PC-9 (cell line): ENCODE data around the gene ZNF486. TPM values are rescaled to one million over a fixed set of nuclear protein-coding genes. Genes with fewer than 3 reads are reported as not detected.

Experiments used
- BruUV-seq: library from RNA; stranded (reverse); fragments of 400-500 nt; replicated peaks from 2 replicates; lab custom pipeline; 2021; lab: Mats Ljungman, UMichigan
- CTCF ChIA-PET: fragments of 300-600 bp; sonication (Branson Sonifier 250); formaldehyde crosslinking; loops from one replicate; lab custom pipeline; 2022; ENCODE audit warnings: antibody characterized with exemption; lab: Charles Lee
- POLR2A ChIA-PET: fragments of 300-600 bp; sonication (Branson Sonifier 250); formaldehyde crosslinking; loops from one replicate; lab custom pipeline; 2022; ENCODE audit warnings: antibody characterized with exemption; ENCODE audit not compliant: unreplicated experiment; lab: Charles Lee
- DNase-seq, 2 experiments: peaks; one replicate each; pipeline versions ENCODE4 v3.0.0 to v3.0.0-alpha.2; 2015 to 2022; ENCODE audit warnings: mixed read lengths in 1 of 2
- H2AFZ ChIP-seq: fragments of 200-600 bp; sonication (generic); 2 replicates; pipeline ENCODE4 v1.8.1; 2017; ENCODE audit warnings: antibody characterized with exemption
- H3F3A ChIP-seq: fragments of 200-600 bp; sonication (generic); 2 replicates; pipeline ENCODE4 v1.8.1; 2017; ENCODE audit warnings: antibody characterized with exemption, mild to moderate bottlenecking, low read depth; ENCODE audit not compliant: insufficient read depth
- H3K27ac ChIP-seq: fragments of 200-600 bp; sonication (generic); 2 replicates; pipeline ENCODE4 v1.6.1; 2016; ENCODE audit warnings: mixed run types
- H3K27me3 ChIP-seq: fragments of 200-600 bp; sonication (generic); 2 replicates; pipeline ENCODE4 v1.6.1; 2016; ENCODE audit warnings: low read depth, mixed run types; ENCODE audit not compliant: insufficient read depth
- H3K36me3 ChIP-seq: fragments of 200-600 bp; sonication (generic); 2 replicates; pipeline ENCODE4 v1.6.1; 2016; ENCODE audit warnings: low read depth, mixed run types
- H3K4me1 ChIP-seq: fragments of 200-600 bp; sonication (generic); replicated peaks from 2 replicates; pipeline ENCODE4 v1.6.1; 2016; ENCODE audit warnings: mixed run types; ENCODE audit not compliant: insufficient read depth
- H3K4me2 ChIP-seq: fragments of 200-600 bp; sonication (generic); 2 replicates; pipeline ENCODE4 v1.6.1; 2017; ENCODE audit warnings: mixed run types
- H3K4me3 ChIP-seq: fragments of 200-600 bp; sonication (generic); 2 replicates; pipeline ENCODE4 v1.6.1; 2016; ENCODE audit warnings: mixed run types
- H3K79me2 ChIP-seq: fragments of 200-600 bp; sonication (generic); 2 replicates; pipeline ENCODE4 v1.6.1; 2017; ENCODE audit warnings: low read depth, mixed run types
- H3K9me2 ChIP-seq: fragments of 200-600 bp; sonication (generic); 2 replicates; pipeline ENCODE4 v1.8.1; 2017; ENCODE audit warnings: mild to moderate bottlenecking; ENCODE audit not compliant: insufficient read depth
- H3K9me3 ChIP-seq: fragments of 200-600 bp; sonication (generic); 2 replicates; pipeline ENCODE4 v1.8.1; 2016; ENCODE audit warnings: low read depth; ENCODE audit not compliant: insufficient read depth
- H4K20me1 ChIP-seq: fragments of 200-600 bp; sonication (generic); 2 replicates; pipeline ENCODE4 v1.8.1; 2017; ENCODE audit not compliant: insufficient read depth
- CTCF ChIP-seq: fragments of 200-600 bp; sonication (generic); conservative IDR thresholded peaks from 2 replicates; pipeline ENCODE4 v1.6.1; 2017; ENCODE audit warnings: mixed run types, antibody characterized with exemption, mild to moderate bottlenecking, moderate library complexity
- EZH2 ChIP-seq: fragments of 200-600 bp; sonication (generic); IDR thresholded peaks from 2 replicates; pipeline ENCODE4 v1.8.0; 2017; ENCODE audit warnings: antibody characterized with exemption, low read depth
- intact Hi-C: fragments of 100-400 bp; cut with micrococcal nuclease; formaldehyde crosslinking; loops from one replicate; pipeline ENCODE4 v1.10.0; 2022; ENCODE audit not compliant: unreplicated experiment
- total RNA-seq: library from RNA; stranded (reverse); gene quantifications from 2 replicates; pipeline ENCODE4 v1.2.3, GENCODE V29; 2021

ZNF486 gene
- total RNA-seq, 1 experiment from 2014 or later = 4.8 TPM

- no peak for DNase-seq
- CTCF ChIA-PET = no interaction called here
- intact Hi-C loops = no loop called here
Measured at GRCh38 chr19:20162821-20163220, 4.2 kb upstream of the ZNF486 start.

GRCh38 chr19:20164456-20164855 is 2.6 kb upstream of the ZNF486 start:
- Histone ChIP-seq H3K27ac (no peak overlapping the region), H3K4me2 (no peak overlapping the region), H3K36me3 (peaks cover 4% of the 10 kb centered on the region; the same call in 1 of the 2 replicates), H3K4me1 (no peaks in the 10 kb centered on the region; the same call in 1 of the 2 replicates), H2AFZ (no peak overlapping the region; the same call in 1 of the 2 replicates), H3K4me3 (no peak overlapping the region), H3F3A (no peaks in the 10 kb centered on the region), H3K27me3 (no peaks in the 10 kb centered on the region), H3K9me3 (peaks cover 11% of the 10 kb centered on the region; the same call in 1 of the 2 replicates), H4K20me1 (no peaks in the 10 kb centered on the region), H3K9me2 (no peaks in the 10 kb centered on the region), H3K79me2 (peaks cover 13% of the 10 kb centered on the region; the same call in 1 of the 2 replicates)
- no peak for TF ChIP-seq EZH2
- TF ChIP-seq CTCF = no peak
- intact Hi-C loops = no loop called here
- ChIA-PET CTCF (no interaction called here), POLR2A (no interaction called here)
- BruUV-seq = no TSS peak
- no peak for DNase-seq

More at GRCh38 chr19:20162821-20163220, 4.2 kb upstream of the ZNF486 start:
- no peak overlapping the region for H3K27ac ChIP-seq
- no peak overlapping the region for H3K4me3 ChIP-seq
- H3F3A ChIP-seq = no peaks in the 10 kb centered on the region
- H3K79me2 ChIP-seq = peaks cover 3% of the 10 kb centered on the region; the same call in 1 of the 2 replicates
- no peak overlapping the region for H2AFZ ChIP-seq
- no peaks in the 10 kb centered on the region for H4K20me1 ChIP-seq
- H3K9me3 ChIP-seq = 0 out of 2 replicates have a peak, but pooled peaks cover under 1% of the 10 kb centered on the region
- H3K4me1 ChIP-seq = no peaks in the 10 kb centered on the region; the same call in 1 of the 2 replicates
- TF ChIP-seq EZH2 (no peak), CTCF (no peak)
- H3K9me2 ChIP-seq = no peaks in the 10 kb centered on the region
- H3K36me3 ChIP-seq = no peaks in the 10 kb centered on the region
- POLR2A ChIA-PET = no interaction called here
- no peak overlapping the region for H3K4me2 ChIP-seq
- no TSS peak for BruUV-seq
- no peaks in the 10 kb centered on the region for H3K27me3 ChIP-seq

- Histone ChIP-seq H2AFZ (no peak overlapping the region), H3K79me2 (peaks cover 13% of the 10 kb centered on the region; the same call in 1 of the 2 replicates), H3K9me3 (peaks cover 11% of the 10 kb centered on the region; the same call in 1 of the 2 replicates), H3F3A (no peaks in the 10 kb centered on the region), H3K36me3 (peaks cover 13% of the 10 kb centered on the region; the same call in 1 of the 2 replicates), H4K20me1 (no peaks in the 10 kb centered on the region), H3K4me1 (no peaks in the 10 kb centered on the region; the same call in 1 of the 2 replicates), H3K4me2 (no peak overlapping the region), H3K27ac (no peak overlapping the region), H3K27me3 (no peaks in the 10 kb centered on the region), H3K9me2 (no peaks in the 10 kb centered on the region), H3K4me3 (no peak overlapping the region)
- DNase-seq = no peak
- intact Hi-C loops = no loop called here
- BruUV-seq = no TSS peak
- no peak for TF ChIP-seq EZH2
- no peak for TF ChIP-seq CTCF
- CTCF ChIA-PET = no interaction called here
- POLR2A ChIA-PET = no interaction called here
Measured at GRCh38 chr19:20165971-20166592, 932 bp upstream of the ZNF486 start.
